Measurements from ENCODE around the gene BAHCC1. TPM values are rescaled to one million over a fixed set of nuclear protein-coding genes. Genes with fewer than 3 reads are reported as not detected.

The BAHCC1 gene
- total and polyA plus RNA-seq, 2 of the 8 experiments (the other 6 are each of a cell fraction or from before 2014, with no cell fraction given): 0.26 to 0.58 TPM

DNA sequence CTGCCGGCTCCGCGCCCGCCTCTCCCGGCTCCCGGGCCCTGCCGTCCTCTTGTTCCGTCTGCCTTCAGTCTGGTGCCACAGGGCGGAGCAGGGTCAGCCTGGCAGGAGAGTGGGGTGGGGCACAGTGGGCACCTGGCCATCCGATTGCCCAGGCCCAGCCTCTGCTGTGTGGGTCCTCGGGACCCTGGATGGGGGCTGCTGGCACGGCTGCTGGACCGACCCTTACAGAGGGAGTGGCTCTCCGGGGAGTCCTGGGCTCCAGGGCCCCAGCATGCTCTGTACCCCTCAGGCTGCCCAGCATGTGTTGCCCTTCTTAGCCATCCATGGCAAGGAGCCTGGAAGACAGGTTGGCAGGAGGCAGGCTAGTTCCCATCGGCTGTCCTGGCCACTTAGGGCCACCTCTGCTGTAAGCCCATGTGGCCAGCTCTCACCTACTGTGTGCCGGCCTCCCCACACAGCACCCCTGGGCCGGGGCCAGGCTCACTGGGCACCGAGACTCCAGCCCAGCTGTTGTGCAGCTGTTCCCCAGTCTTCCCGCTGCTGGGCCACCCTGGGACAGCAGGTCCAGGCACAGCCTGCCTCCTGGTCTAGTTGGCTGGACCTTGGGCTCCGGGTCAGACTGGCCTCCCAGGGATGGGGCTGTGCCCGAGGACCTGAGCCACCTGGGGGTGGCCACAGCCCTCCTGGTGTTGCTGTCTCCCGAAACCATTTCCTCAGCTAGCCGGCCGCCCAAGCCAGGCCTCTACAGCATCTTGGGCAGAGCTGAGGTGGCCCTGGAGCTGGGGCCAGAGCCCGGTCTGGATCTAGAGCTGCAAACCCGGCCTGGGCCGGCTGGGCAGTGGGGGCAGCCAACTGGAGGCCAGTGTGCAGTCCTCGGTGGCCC, 24.9 kb downstream of the BAHCC1 start (continued):
- TF ChIP-seq RAD21 (IDR thresholded peaks at IDR 0.05 in 1 of 2, conservative IDR thresholded peaks at IDR 0.05 in 1 of 2; ENCODE audit: low read depth in 2 of 2, low read length in 2 of 2) (no peak), EZH2 (IDR thresholded peaks at IDR 0.05; ENCODE audit: low read depth, low read length, severe bottlenecking) (no peak), SP2 (IDR thresholded peaks at IDR 0.05; ENCODE audit: low read length) (no peak), GABPA (IDR thresholded peaks at IDR 0.05; ENCODE audit: borderline replicate concordance, insufficient read depth, low read length) (no peak)

Data from H1 (cell line).